Spleen (tissue), 11 donors: ENCODE results near the gene NFE2L2. TPM values are rescaled to one million over a fixed set of nuclear protein-coding genes. Genes with fewer than 3 reads are reported as not detected.

ENCODE experiments used
- DNase-seq: peaks from one replicate; pipeline ENCODE4 v3.0.0-alpha.2; 2020
- H3K27ac ChIP-seq, 8 donors: fragments of 200-600 bp; sonication (generic) in 7 of 8; 1 replicate in 4 of 8; 2 replicates in 4 of 8; pipeline versions ENCODE4 v1.5.0 to v1.8.0; 2016 to 2021; ENCODE audit warnings: inconsistent platforms in 4 of 8, mild to moderate bottlenecking in 4 of 8, moderate library complexity in 1 of 8
- H3K27me3 ChIP-seq, 7 donors: fragments of 200-600 bp; sonication (generic) in 6 of 7; replicated peaks in 1 of 7; 1 replicate in 4 of 7; 2 replicates in 3 of 7; pipeline versions ENCODE4 v1.5.0 to v1.8.0; 2016 to 2021; ENCODE audit warnings: inconsistent platforms in 3 of 7, mild to moderate bottlenecking in 1 of 7
- H3K36me3 ChIP-seq, 6 donors: fragments of 200-600 bp; sonication (generic) in 5 of 6; 1 replicate in 4 of 6; 2 replicates in 2 of 6; pipeline versions ENCODE4 v1.5.0 to v1.8.0; 2016 to 2021; ENCODE audit warnings: inconsistent platforms in 2 of 6
- H3K4me1 ChIP-seq, 6 donors: fragments of 200-600 bp; sonication (generic) in 5 of 6; 1 replicate in 3 of 6; 2 replicates in 3 of 6; pipeline versions ENCODE4 v1.5.0 to v1.8.0; 2016 to 2021; ENCODE audit warnings: inconsistent platforms in 3 of 6
- H3K4me3 ChIP-seq, 8 donors: fragments of 200-600 bp; sonication (generic) in 7 of 8; 1 replicate in 4 of 8; 2 replicates in 4 of 8; pipeline versions ENCODE4 v1.5.0 to v1.8.0; 2016 to 2021; ENCODE audit warnings: inconsistent platforms in 4 of 8, mild to moderate bottlenecking in 4 of 8, moderate library complexity in 2 of 8
- H3K9me3 ChIP-seq, 8 donors: fragments of 200-600 bp; sonication (generic) in 7 of 8; 1 replicate in 4 of 8; 2 replicates in 4 of 8; pipeline versions ENCODE4 v1.5.0 to v1.8.0; 2016 to 2021; ENCODE audit warnings: inconsistent platforms in 4 of 8
- CTCF ChIP-seq, 11 experiments: fragments of 200-600 bp in 7 of 11; fragments of 450-650 bp in 4 of 11; sonication (generic) in 4 of 11; IDR thresholded peaks in 8 of 11; conservative IDR thresholded peaks in 3 of 11; 1 replicate in 7 of 11; 2 replicates in 4 of 11; pipeline versions ENCODE4 v1.4.0 to v1.8.0; 2016 to 2021; ENCODE audit warnings: antibody characterized with exemption in 11 of 11, inconsistent platforms in 4 of 11, mild to moderate bottlenecking in 1 of 11
- POLR2A ChIP-seq, 3 donors: fragments of 450-650 bp; IDR thresholded peaks; one replicate each; pipeline ENCODE4 v1.5.1; 2017; ENCODE audit warnings: antibody characterized with exemption in 3 of 3, mild to moderate bottlenecking in 1 of 3
- POLR2AphosphoS5 ChIP-seq, 3 donors: sonication (generic); formaldehyde crosslinking; IDR thresholded peaks; one replicate each; pipeline ENCODE4 v1.5.1; 2017; ENCODE audit warnings: antibody characterized with exemption in 3 of 3
- WGBS, 5 donors: extraction: QIAGEN DNeasy Blood & Tissue Kit in 3 of 5; methylation state at CpG; one replicate each; pipeline versions ENCODE4 v1.1.5 to v1.1.7; 2013 to 2018; 5-methylcytosine and 5-hydroxymethylcytosine counted together
- intact Hi-C: fragments of 100-400 bp; cut with DNase I; formaldehyde crosslinking; loops from one replicate; pipeline ENCODE4 v1.15.0; 2023; ENCODE audit warnings: low total_unique reads
- polyA plus RNA-seq, 3 donors: library from polyadenylated mRNA; stranded (reverse); fragments of 200-250 nt; gene quantifications; one replicate each; pipeline ENCODE4 v1.2.1, GENCODE V29; 2013
- total RNA-seq, 7 donors: library from RNA; depleted of rRNA in 3 of 7; stranded (reverse); fragments of >200 nt in 3 of 7; fragmentation: NEBNext Ultra II Directional in 4 of 7; extraction: Animal tissue kit (Norgen Biotek cat#: 25700) in 4 of 7; gene quantifications; one replicate each; pipeline versions ENCODE4 v1.1.0 to v1.2.1, GENCODE V29; 2016 to 2021
- donor health status: healthy with polysubstance abuse.
- donor health status: DM: no; HTN: no; CAD: no; lungs with moderate emphysema.
- donor health status: DM: no; HTN: no; CAD: no.
- donor health status: Bipolar disorder and iron deficiency.
- donor health status: healthy.
- donor health status: DM: no; HTN: no; CAD: no.
- donor health status: DM: yes; HTN: yes; CAD: no.

The NFE2L2 gene
- total and polyA plus RNA-seq, 10 donors = 25.9 to 148 (median 101) TPM

- no peak for TF ChIP-seq POLR2A (IDR thresholded peaks at IDR 0.05)
- TF ChIP-seq POLR2AphosphoS5 (IDR thresholded peaks at IDR 0.05) = no peak
- no peak for TF ChIP-seq CTCF (IDR thresholded peaks at IDR 0.05 in 8 of 11, conservative IDR thresholded peaks at IDR 0.05 in 3 of 11)
- no peak for DNase-seq
- Histone ChIP-seq H3K4me3 (peak overlapping the region; percentile 62 to 95 (median 84)), H3K4me1 (peaks cover 31 to 71% (median 59%) of the 10 kb centered on the region in 6 donors), H3K27me3 (no peaks in the 10 kb centered on the region), H3K9me3 (peaks cover 0 to 4% (median 3%) of the 10 kb centered on the region in 8 donors), H3K36me3 (peaks cover 0 to 16% (median 0%) of the 10 kb centered on the region in 6 donors), H3K27ac (peak overlapping the region; percentile 96 to 100 (median 100))
- 1 to 3% (median 2%) methylated on average over 6 of the region's 6 CpGs for WGBS, 5 donors
- intact Hi-C loops = loop anchor here (5.0 to 10.0 kb wide), 2 partner anchors 51 to 98 kb away; partner anchors contain the start of gene HNRNPA3
Measured at GRCh38 chr2:177262958-177263450, 1.5 kb downstream of the NFE2L2 start.

GRCh38 chr2:177262092-177262491, 2.4 kb downstream of the NFE2L2 start:
- TF ChIP-seq POLR2A (IDR thresholded peaks at IDR 0.05) = no peak
- no peak for TF ChIP-seq CTCF (IDR thresholded peaks at IDR 0.05 in 8 of 11, conservative IDR thresholded peaks at IDR 0.05 in 3 of 11)
- no peak for TF ChIP-seq POLR2AphosphoS5 (IDR thresholded peaks at IDR 0.05)
- peaks cover 31 to 78% (median 68%) of the 10 kb centered on the region in 6 donors for H3K4me1 ChIP-seq
- peak overlapping the region; percentile 96 to 100 (median 100) for H3K27ac ChIP-seq
- no peaks in the 10 kb centered on the region for H3K27me3 ChIP-seq
- intact Hi-C loops = loop anchor here (5.0 to 10.0 kb wide), 2 partner anchors 50 to 97 kb away; partner anchors contain the start of gene HNRNPA3
- WGBS, 5 donors = 15 to 28% (median 18%) methylated on average over 2 of the region's 2 CpGs
- DNase-seq = no peak
- H3K4me3 ChIP-seq = peak overlapping the region; percentile 62 to 95 (median 84)
- peaks cover 0 to 4% (median 3%) of the 10 kb centered on the region in 8 donors for H3K9me3 ChIP-seq
- peaks cover 0 to 23% (median 0%) of the 10 kb centered on the region in 6 donors for H3K36me3 ChIP-seq

- Histone ChIP-seq H3K27ac (peak overlapping the region; percentile 96 to 100 (median 100)), H3K36me3 (peaks cover 0 to 23% (median 0%) of the 10 kb centered on the region in 6 donors), H3K4me3 (peak overlapping the region; percentile 62 to 95 (median 84)), H3K27me3 (no peaks in the 10 kb centered on the region), H3K4me1 (peaks cover 32 to 78% (median 71%) of the 10 kb centered on the region in 6 donors), H3K9me3 (peaks cover 0 to 4% (median 3%) of the 10 kb centered on the region in 8 donors)
- WGBS, 5 donors = 28 to 45% (median 34%) methylated on average over 5 of the region's 5 CpGs
- DNase-seq = no peak
- intact Hi-C loops = loop anchor here (5.0 to 10.0 kb wide), 2 partner anchors 49 to 97 kb away; partner anchors contain the start of gene HNRNPA3
- no peak for TF ChIP-seq POLR2A (IDR thresholded peaks at IDR 0.05)
- TF ChIP-seq CTCF (IDR thresholded peaks at IDR 0.05 in 8 of 11, conservative IDR thresholded peaks at IDR 0.05 in 3 of 11) = no peak
- no peak for TF ChIP-seq POLR2AphosphoS5 (IDR thresholded peaks at IDR 0.05)
Measured at GRCh38 chr2:177261116-177262060, 3.1 kb downstream of the NFE2L2 start.
